ENCODE results near the gene KCNK17.

KCNK17 gene

GRCh38 chr6:39296745-39297640 is 17.2 kb downstream of the KCNK17 start:
- no peak for TF ChIP-seq CTCF (IDR thresholded peaks at IDR 0.05; ENCODE audit: borderline replicate concordance, control extremely low read depth, extremely low read depth, insufficient read depth, missing control alignments)
- DNase-seq (ENCODE audit: low spot score), result no peak
- in situ Hi-C loops (cut with MboI; ENCODE audit: low sequenced_read_pairs, unreplicated experiment), result no loop called here

GRCh38 chr6:39295611-39296011 is 18.6 kb downstream of the KCNK17 start:
- no peak for DNase-seq (ENCODE audit: low spot score)
- no peak for TF ChIP-seq CTCF (IDR thresholded peaks at IDR 0.05; ENCODE audit: borderline replicate concordance, control extremely low read depth, extremely low read depth, insufficient read depth, missing control alignments)
- in situ Hi-C loops (cut with MboI; ENCODE audit: low sequenced_read_pairs, unreplicated experiment), result no loop called here

GRCh38 chr6:39294899-39295298 is 19.3 kb downstream of the KCNK17 start:
- in situ Hi-C loops (cut with MboI; ENCODE audit: low sequenced_read_pairs, unreplicated experiment), result no loop called here
- DNase-seq (ENCODE audit: low spot score), result no peak
- no peak for TF ChIP-seq CTCF (IDR thresholded peaks at IDR 0.05; ENCODE audit: borderline replicate concordance, control extremely low read depth, extremely low read depth, insufficient read depth, missing control alignments)

- no peak for DNase-seq (ENCODE audit: low spot score)
- in situ Hi-C loops (cut with MboI; ENCODE audit: low sequenced_read_pairs, unreplicated experiment), result no loop called here
- no peak for TF ChIP-seq CTCF (IDR thresholded peaks at IDR 0.05; ENCODE audit: borderline replicate concordance, control extremely low read depth, extremely low read depth, insufficient read depth, missing control alignments)
Observed at GRCh38 chr6:39294133-39294532, 20.1 kb downstream of the KCNK17 start.

GRCh38 chr6:39292637-39293036 is 21.6 kb downstream of the KCNK17 start:
- no peak for DNase-seq (ENCODE audit: low spot score)
- in situ Hi-C loops (cut with MboI; ENCODE audit: low sequenced_read_pairs, unreplicated experiment), result no loop called here
- no peak for TF ChIP-seq CTCF (IDR thresholded peaks at IDR 0.05; ENCODE audit: borderline replicate concordance, control extremely low read depth, extremely low read depth, insufficient read depth, missing control alignments)

- in situ Hi-C loops (cut with MboI; ENCODE audit: low sequenced_read_pairs, unreplicated experiment), result no loop called here
- no peak for TF ChIP-seq CTCF (IDR thresholded peaks at IDR 0.05; ENCODE audit: borderline replicate concordance, control extremely low read depth, extremely low read depth, insufficient read depth, missing control alignments)
- no peak for DNase-seq (ENCODE audit: low spot score)
Observed at GRCh38 chr6:39289490-39289889, 24.7 kb downstream of the KCNK17 start.
